MM.1S (cell line): ENCODE results near the gene TCEANC2.

Experiments used
- EZH2 ChIP-seq: fragments of 300-600 bp; sonication (generic); optimal IDR thresholded peaks from 2 replicates; pipeline ENCODE3; 2017; ENCODE audit warnings: low read depth, mild to moderate bottlenecking, antibody characterized with exemption, low read length, mixed read lengths
- EZH2phosphoT487 ChIP-seq: fragments of 300-600 bp; sonication (generic); IDR thresholded peaks from 2 replicates; pipeline ENCODE4 v1.6.1; 2018; ENCODE audit warnings: antibody characterized with exemption, low read length
- TF ChIP-seq, protein P1 (sequence below): fragments of 300-600 bp; sonication (generic); IDR thresholded peaks from 2 replicates; pipeline ENCODE4 v1.5.1; 2016; ENCODE audit warnings: antibody characterized with exemption, low read length, mixed read lengths

DNA sequence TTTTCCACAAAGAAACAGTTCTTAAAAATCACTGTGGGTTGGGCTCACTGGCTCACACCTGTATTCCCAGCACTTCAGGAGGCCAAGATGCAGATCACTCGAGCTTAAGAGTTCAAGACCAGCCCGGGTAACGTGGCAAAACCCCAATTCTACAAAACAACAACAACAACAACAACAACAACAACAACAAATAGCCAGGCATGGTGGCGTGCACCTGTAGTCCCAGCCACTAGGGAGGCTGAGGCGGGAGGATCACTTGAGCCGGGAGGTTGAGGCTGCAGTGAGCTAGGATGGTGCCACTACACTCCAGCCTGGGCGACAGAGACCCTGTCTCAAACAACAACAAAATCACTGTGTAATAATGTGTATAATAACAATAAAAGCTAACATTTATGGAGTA lies 58.6 kb downstream of the TCEANC2 start:
- TF ChIP-seq EZH2 (no peak), EZH2phosphoT487 (no peak)
- TF ChIP-seq, protein P1, sequence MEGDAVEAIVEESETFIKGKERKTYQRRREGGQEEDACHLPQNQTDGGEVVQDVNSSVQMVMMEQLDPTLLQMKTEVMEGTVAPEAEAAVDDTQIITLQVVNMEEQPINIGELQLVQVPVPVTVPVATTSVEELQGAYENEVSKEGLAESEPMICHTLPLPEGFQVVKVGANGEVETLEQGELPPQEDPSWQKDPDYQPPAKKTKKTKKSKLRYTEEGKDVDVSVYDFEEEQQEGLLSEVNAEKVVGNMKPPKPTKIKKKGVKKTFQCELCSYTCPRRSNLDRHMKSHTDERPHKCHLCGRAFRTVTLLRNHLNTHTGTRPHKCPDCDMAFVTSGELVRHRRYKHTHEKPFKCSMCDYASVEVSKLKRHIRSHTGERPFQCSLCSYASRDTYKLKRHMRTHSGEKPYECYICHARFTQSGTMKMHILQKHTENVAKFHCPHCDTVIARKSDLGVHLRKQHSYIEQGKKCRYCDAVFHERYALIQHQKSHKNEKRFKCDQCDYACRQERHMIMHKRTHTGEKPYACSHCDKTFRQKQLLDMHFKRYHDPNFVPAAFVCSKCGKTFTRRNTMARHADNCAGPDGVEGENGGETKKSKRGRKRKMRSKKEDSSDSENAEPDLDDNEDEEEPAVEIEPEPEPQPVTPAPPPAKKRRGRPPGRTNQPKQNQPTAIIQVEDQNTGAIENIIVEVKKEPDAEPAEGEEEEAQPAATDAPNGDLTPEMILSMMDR = no peak
